Fibroblast of villous mesenchyme (primary cell): ENCODE results near the gene AMFR. TPM values are rescaled to one million over a fixed set of nuclear protein-coding genes. Genes with fewer than 3 reads are reported as not detected.
"Not testable (repeated sequence)": the region's sequence is repeated elsewhere in the genome, so short reads cannot be mapped to it uniquely, and the experiment has no call there.

Experiments
- DNase-seq: peaks from one replicate; pipeline ENCODE4 v3.0.0-alpha.2; 2010; ENCODE audit warnings: low read depth
- H3K4me3 ChIP-seq: 2 replicates; pipeline ENCODE4 v1.5.1; 2011; ENCODE audit warnings: low read depth, mild to moderate bottlenecking, low read length
- CTCF ChIP-seq: IDR thresholded peaks from 2 replicates; pipeline ENCODE4 v1.5.1; 2012; ENCODE audit warnings: low read depth, mild to moderate bottlenecking, low read length; ENCODE audit not compliant: insufficient read depth
- total RNA-seq: library from RNA; depleted of rRNA; stranded (reverse); fragments of >200 nt; gene quantifications from 2 replicates; pipeline ENCODE4 v1.2.3, GENCODE V29; 2012

Gene AMFR
- total RNA-seq, 1 donor: 302 TPM

GRCh38 chr16:56399486-56399885 is 25.9 kb downstream of the AMFR start:
- H3K4me3 ChIP-seq: no peak overlapping the region
- TF ChIP-seq CTCF: no peak
- no peak for DNase-seq

GRCh38 chr16:56399047-56399446 is 26.3 kb downstream of the AMFR start:
- DNase-seq: no peak
- TF ChIP-seq CTCF: no peak
- H3K4me3 ChIP-seq: no peak overlapping the region

DNA sequence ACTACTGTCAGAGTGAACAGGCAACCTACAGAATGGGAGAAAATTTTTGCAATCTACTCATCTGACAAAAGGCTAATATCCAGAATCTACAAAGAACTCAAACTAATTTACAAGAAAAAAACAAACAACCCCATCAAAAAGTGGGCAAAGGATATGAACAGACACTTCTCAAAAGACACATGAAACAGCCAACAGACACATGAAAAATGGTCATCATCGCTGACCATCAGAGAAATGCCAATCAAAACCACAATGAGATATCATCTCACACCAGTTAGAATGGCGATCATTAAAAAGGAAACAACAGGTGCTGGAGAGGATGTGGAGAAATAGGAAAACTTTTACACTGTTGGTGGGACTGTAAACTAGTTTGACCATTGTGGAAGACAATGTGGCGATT is 28.6 kb downstream of the AMFR start:
- not testable (repeated sequence) for H3K4me3 ChIP-seq, DNase-seq

- TF ChIP-seq CTCF: no peak
- peak; percentile 64 for DNase-seq
- no peak overlapping the region for H3K4me3 ChIP-seq
Observed at GRCh38 chr16:56389554-56389953, 35.8 kb downstream of the AMFR start.

- DNase-seq: no peak
- no peak for TF ChIP-seq CTCF
- H3K4me3 ChIP-seq: no peak overlapping the region
Observed at GRCh38 chr16:56388209-56388608, 37.1 kb downstream of the AMFR start.

- DNase-seq: peak; percentile 22
- TF ChIP-seq CTCF: no peak
Observed at GRCh38 chr16:56387396-56387795, 37.9 kb downstream of the AMFR start.

GRCh38 chr16:56384074-56384721 is 41.1 kb downstream of the AMFR start:
- no peak for TF ChIP-seq CTCF
- no peak for DNase-seq
- H3K4me3 ChIP-seq: no peak overlapping the region

More at GRCh38 chr16:56387396-56387795, 37.9 kb downstream of the AMFR start:
- no peak overlapping the region for H3K4me3 ChIP-seq
